Measurements from ENCODE around the gene DDX20. TPM values are rescaled to one million over a fixed set of nuclear protein-coding genes. Genes with fewer than 3 reads are reported as not detected.

DDX20 gene
- total and polyA plus RNA-seq, 3 donors from 2014 or later, result 86.3 to 168 (median 148) TPM

DNA sequence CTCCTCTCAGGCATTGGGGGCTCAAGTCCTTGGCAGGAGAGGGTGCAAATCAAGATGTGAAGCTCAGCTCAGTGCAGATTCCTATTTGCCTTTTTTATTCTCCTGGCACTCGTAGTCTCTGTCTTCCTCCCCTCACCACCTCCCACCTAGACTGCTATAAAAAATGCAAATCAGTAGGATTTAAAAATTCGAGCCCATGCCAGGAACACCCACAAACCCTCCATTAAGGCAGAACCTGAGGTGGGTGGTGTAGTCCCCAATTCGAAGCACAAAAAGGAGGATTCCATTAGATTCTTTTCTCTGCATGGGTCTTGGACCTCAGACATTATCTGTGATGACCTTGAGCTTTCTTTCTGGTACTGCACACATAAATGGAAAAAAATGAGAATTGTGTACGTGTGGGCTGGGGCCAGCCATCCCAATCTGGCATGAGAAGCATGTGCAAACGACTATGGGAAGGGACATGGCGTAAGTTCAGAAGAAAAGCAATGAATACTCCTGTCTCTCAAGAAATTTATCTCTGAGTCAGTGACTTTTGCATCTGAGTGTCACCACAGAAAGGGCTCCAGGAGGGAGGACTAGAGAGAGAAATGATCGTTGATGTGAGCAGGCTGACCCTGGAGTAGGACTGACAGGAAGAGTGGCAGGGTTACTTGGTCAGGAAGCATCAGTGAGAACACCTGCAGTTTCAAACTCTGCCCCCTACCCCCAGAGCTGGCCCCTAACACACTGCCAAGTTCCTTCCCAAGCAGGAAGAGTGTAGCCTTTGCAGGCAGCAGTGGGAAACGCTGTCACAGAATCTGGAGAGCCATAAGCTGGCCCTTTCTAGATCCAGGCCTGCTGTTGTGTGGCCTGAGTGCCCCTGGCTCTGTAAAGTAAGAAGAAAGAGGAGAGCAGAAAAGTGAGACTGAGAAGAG, 18.2 kb upstream of the DDX20 start:
- no peaks in the 10 kb centered on the region for H3K9me3 ChIP-seq
- WGBS, 2 donors, result 24 to 28% methylated on average over 8 of the region's 8 CpGs
- H3K4me3 ChIP-seq, result peak overlapping the region in 1 of 2 donors; percentile 74
- no peaks in the 10 kb centered on the region for H3K36me3 ChIP-seq (ENCODE audit: low read depth, missing control alignments)
- no peak for DNase-seq
- H3K27me3 ChIP-seq, result no peaks in the 10 kb centered on the region
- TF ChIP-seq POLR2A (IDR thresholded peaks at IDR 0.05), result no peak
- TF ChIP-seq, protein P1, sequence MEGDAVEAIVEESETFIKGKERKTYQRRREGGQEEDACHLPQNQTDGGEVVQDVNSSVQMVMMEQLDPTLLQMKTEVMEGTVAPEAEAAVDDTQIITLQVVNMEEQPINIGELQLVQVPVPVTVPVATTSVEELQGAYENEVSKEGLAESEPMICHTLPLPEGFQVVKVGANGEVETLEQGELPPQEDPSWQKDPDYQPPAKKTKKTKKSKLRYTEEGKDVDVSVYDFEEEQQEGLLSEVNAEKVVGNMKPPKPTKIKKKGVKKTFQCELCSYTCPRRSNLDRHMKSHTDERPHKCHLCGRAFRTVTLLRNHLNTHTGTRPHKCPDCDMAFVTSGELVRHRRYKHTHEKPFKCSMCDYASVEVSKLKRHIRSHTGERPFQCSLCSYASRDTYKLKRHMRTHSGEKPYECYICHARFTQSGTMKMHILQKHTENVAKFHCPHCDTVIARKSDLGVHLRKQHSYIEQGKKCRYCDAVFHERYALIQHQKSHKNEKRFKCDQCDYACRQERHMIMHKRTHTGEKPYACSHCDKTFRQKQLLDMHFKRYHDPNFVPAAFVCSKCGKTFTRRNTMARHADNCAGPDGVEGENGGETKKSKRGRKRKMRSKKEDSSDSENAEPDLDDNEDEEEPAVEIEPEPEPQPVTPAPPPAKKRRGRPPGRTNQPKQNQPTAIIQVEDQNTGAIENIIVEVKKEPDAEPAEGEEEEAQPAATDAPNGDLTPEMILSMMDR (IDR thresholded peaks at IDR 0.05), result no peak
- H3K4me1 ChIP-seq, result peaks cover 32% of the 10 kb centered on the region
- H3K27ac ChIP-seq, result peak overlapping the region; percentile 82 to 90
- intact Hi-C loops (cut with DNase I; ENCODE audit: low total_unique reads), result no loop called here

- no peaks in the 10 kb centered on the region for H3K36me3 ChIP-seq (ENCODE audit: low read depth, missing control alignments)
- H3K9me3 ChIP-seq, result no peaks in the 10 kb centered on the region
- H3K4me3 ChIP-seq, result peak overlapping the region; percentile 66 to 74
- no peaks in the 10 kb centered on the region for H3K27me3 ChIP-seq
- intact Hi-C loops (cut with DNase I; ENCODE audit: low total_unique reads), result no loop called here
- H3K4me1 ChIP-seq, result peaks cover 32% of the 10 kb centered on the region
- TF ChIP-seq POLR2A (IDR thresholded peaks at IDR 0.05), result no peak
- 15 to 18% methylated on average over 8 to 9 of the region's 9 CpGs for WGBS, 2 donors
- peak overlapping the region; percentile 82 to 90 for H3K27ac ChIP-seq
- no peak for DNase-seq
Observed at GRCh38 chr1:111738133-111738435, 17.6 kb upstream of the DDX20 start.

- peak overlapping the region; percentile 82 to 90 for H3K27ac ChIP-seq
- H3K9me3 ChIP-seq, result no peaks in the 10 kb centered on the region
- 0 to 1% methylated on average over 50 to 61 of the region's 61 CpGs for WGBS, 2 donors
- H3K4me1 ChIP-seq, result peaks cover 30% of the 10 kb centered on the region
- peak overlapping the region; percentile 66 to 74 for H3K4me3 ChIP-seq
- H3K27me3 ChIP-seq, result no peaks in the 10 kb centered on the region
- no peaks in the 10 kb centered on the region for H3K36me3 ChIP-seq (ENCODE audit: low read depth, missing control alignments)
- TF ChIP-seq, protein P1 (IDR thresholded peaks at IDR 0.05), result no peak
- no peak for TF ChIP-seq POLR2A (IDR thresholded peaks at IDR 0.05)
- DNase-seq, result peak; percentile 81
- intact Hi-C loops (cut with DNase I; ENCODE audit: low total_unique reads), result no loop called here
Observed at GRCh38 chr1:111738436-111739193, 17.1 kb upstream of the DDX20 start.

DNA sequence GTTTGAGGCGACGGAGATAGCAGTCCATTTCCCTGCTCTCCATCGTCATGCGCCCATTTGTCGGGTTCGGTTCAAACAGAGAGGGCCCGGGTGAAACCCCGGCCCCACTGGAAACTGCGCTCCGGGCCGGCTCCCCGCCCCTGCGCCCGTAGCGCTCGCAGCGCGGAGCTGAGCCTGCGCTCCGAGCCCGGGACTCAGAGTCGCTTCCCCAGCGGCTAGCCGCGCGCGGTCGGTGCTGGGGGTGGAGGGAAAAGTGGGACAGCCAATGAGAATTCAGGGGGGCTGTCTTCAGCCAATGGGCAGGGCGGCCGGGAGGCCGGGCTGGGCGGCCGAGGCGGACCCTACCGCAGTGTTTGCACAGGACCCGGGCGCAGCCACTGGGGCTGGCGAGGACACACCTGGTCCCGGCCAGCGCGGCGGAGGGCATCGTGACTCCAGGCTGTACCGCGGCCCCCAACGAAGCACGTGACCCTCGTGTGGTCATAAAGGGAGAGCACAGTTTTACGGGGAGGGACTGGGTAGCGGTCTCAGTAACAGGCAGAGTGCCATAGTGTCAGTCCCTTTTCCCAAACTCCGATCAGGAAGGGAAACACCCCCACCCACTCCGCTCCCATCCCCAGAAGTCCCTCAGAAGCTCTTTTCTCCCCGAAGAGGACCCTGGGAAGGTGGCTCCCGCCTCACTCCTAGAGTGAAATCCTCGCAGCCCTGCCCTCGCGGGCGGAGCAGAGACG, 16.3 kb upstream of the DDX20 start, which contains the start of gene INKA2:
Gene INKA2 (minus strand): TSS at position 202 of the 731 bp plus-strand sequence. CDS start 153 bp downstream, at position 49.
- Histone ChIP-seq H3K27me3 (no peaks in the 10 kb centered on the region), H3K4me3 (peak within 1 kb of the TSS; percentile 66 to 74), H3K36me3 (ENCODE audit: low read depth, missing control alignments) (no peaks in the 10 kb centered on the region), H3K4me1 (peaks cover 26% of the 10 kb centered on the region), H3K9me3 (no peaks in the 10 kb centered on the region), H3K27ac (peak within 1 kb of the TSS; percentile 82 to 90)
- DNase-seq, result peak; percentile 89
- TF ChIP-seq, protein P1 (IDR thresholded peaks at IDR 0.05), result no peak
- TF ChIP-seq POLR2A (IDR thresholded peaks at IDR 0.05), result no peak
- WGBS, 2 donors, result 0% methylated on average over 5 to 59 of the region's 59 CpGs
- intact Hi-C loops (cut with DNase I; ENCODE audit: low total_unique reads), result no loop called here
